A549 treated with CpdA at 1 μM for 4 hours (cell line): ENCODE measurements around the gene SLC38A4. TPM values are rescaled to one million over a fixed set of nuclear protein-coding genes. Genes with fewer than 3 reads are reported as not detected.

Experiments
- total RNA-seq: library from RNA; stranded (reverse); fragments of 200-300 nt; extraction: Qiagen RNA extraction; gene quantifications from 5 replicates; pipeline ENCODE4 v1.2.3, GENCODE V29; 2022; ENCODE audit warnings: low read depth

Gene SLC38A4
- not detected in 5 replicates for total RNA-seq

DNA sequence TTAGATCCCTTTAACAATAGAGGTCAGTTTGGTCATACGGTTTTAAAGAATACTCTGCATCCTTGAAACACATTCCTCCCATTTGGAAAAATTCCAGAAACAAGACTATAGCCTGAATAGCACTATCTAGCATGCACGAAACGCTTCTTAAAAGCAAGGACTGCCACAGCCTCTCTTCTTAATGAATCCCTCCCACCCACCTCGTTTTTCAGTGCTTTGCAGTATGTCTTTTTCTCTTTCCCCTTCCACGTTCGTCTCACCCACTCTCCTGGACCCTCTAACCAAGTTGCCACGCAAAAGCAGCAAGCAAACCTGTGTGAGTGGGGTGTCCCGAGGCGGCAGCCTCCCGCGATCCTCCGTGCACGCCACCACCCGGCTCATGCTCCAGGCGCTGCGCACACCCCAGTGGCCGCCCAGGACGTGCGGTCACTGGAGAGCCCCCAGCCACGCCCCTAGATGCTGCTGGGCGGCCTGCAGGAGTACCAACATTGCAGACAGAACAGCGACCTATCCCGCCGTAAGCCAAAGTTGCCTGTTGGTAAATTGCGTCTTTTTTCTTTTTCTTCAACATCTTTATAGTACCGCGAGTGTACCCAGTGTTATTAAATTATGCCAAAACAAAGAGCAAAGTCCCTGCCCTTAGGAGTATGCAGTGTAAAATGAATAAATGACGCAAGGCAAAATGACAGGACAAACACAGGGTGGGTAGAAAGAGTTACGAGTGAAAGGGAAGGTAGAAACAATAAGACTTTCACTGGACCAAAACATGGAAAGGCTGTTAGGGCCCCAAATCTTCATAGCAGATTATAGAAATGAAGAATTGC, at the start of gene SLC38A4:
Gene SLC38A4, minus strand, starts transcription at position 407 of the 824 bp plus-strand sequence. CDS start 32,926 bp downstream, outside the sequence.

